ENCODE results near the gene LKAAEAR1.

LKAAEAR1 gene

GRCh38 chr20:64078934-64079272 is 5.3 kb downstream of the LKAAEAR1 start:
- DNase-seq: no peak

GRCh38 chr20:64077876-64078551 is 6.2 kb downstream of the LKAAEAR1 start:
- ATAC-seq (peak; percentile 17), DNase-seq (peak; percentile 67)

More at GRCh38 chr20:64078934-64079272, 5.3 kb downstream of the LKAAEAR1 start:
- no peak for ATAC-seq

GRCh38 chr20:64077541-64077875 is 6.7 kb downstream of the LKAAEAR1 start:
- DNase-seq (no peak), ATAC-seq (no peak)

GRCh38 chr20:64077094-64077493 is 7.1 kb downstream of the LKAAEAR1 start:
- ATAC-seq: peak; percentile 25
- peak; percentile 62 for DNase-seq

- no peak for ATAC-seq
- no peak for DNase-seq
These were observed 7.9 kb downstream of the LKAAEAR1 start for GRCh38 chr20:64076061-64076997.

GRCh38 chr20:64075556-64075955 is 8.6 kb downstream of the LKAAEAR1 start:
- no peak for ATAC-seq
- DNase-seq: no peak

- DNase-seq (no peak), ATAC-seq (no peak)
These were observed 9.2 kb downstream of the LKAAEAR1 start for GRCh38 chr20:64074963-64075362.

GRCh38 chr20:64074184-64074789 is 9.9 kb downstream of the LKAAEAR1 start:
- DNase-seq: no peak
- no peak for ATAC-seq

- no peak for DNase-seq
- no peak for ATAC-seq
These were observed 10.6 kb downstream of the LKAAEAR1 start for GRCh38 chr20:64073476-64074183.

GRCh38 chr20:64072498-64073063 is 11.6 kb downstream of the LKAAEAR1 start:
- ATAC-seq (no peak), DNase-seq (no peak)

GRCh38 chr20:64071341-64072332 is 12.6 kb downstream of the LKAAEAR1 start:
- ATAC-seq: no peak
- no peak for DNase-seq

GRCh38 chr20:64070244-64070993 is 13.8 kb downstream of the LKAAEAR1 start:
- no peak for DNase-seq
- no peak for ATAC-seq

GRCh38 chr20:64069614-64070243 is 14.5 kb downstream of the LKAAEAR1 start:
- DNase-seq (no peak), ATAC-seq (no peak)

GRCh38 chr20:64069209-64069613 is 15.0 kb downstream of the LKAAEAR1 start:
- ATAC-seq: no peak

GRCh38 chr20:64068386-64069208 is 15.6 kb downstream of the LKAAEAR1 start:
- ATAC-seq: no peak

More at GRCh38 chr20:64069209-64069613, 15.0 kb downstream of the LKAAEAR1 start:
- DNase-seq: no peak

GRCh38 chr20:64067733-64068307 is 16.4 kb downstream of the LKAAEAR1 start:
- DNase-seq: no peak
- ATAC-seq: no peak

More at GRCh38 chr20:64068386-64069208, 15.6 kb downstream of the LKAAEAR1 start:
- no peak for DNase-seq

GRCh38 chr20:64067005-64067632 is 17.1 kb downstream of the LKAAEAR1 start:
- DNase-seq: no peak
- ATAC-seq: no peak

- ATAC-seq: peak; percentile 58
- DNase-seq: peak; percentile 72
These were observed 18.2 kb downstream of the LKAAEAR1 start for GRCh38 chr20:64065974-64066343.
